A549 treated with AZD9567 at 1 μM for 4 hours (cell line): ENCODE results near the gene NIPAL1. TPM values are rescaled to one million over a fixed set of nuclear protein-coding genes. Genes with fewer than 3 reads are reported as not detected.

Source experiments
- total RNA-seq: library from RNA; stranded (reverse); fragments of 200-300 nt; extraction: Qiagen RNA extraction; gene quantifications from 5 replicates; pipeline ENCODE4 v1.2.3, GENCODE V29; 2022; ENCODE audit not compliant: insufficient read depth

Gene NIPAL1
- 0.44 to 0.98 TPM (median 0.65 TPM) in 5 replicates for total RNA-seq

GRCh38 chr4:48016141-48017107 is at the start of gene NIPAL1, which contains the start of gene CNGA1:
TSS of gene NIPAL1 (plus strand) at chr4:48016772. CDS start at chr4:48016840, 68 bp downstream.
TSS of gene CNGA1 (minus strand) at chr4:48016681. CDS start at chr4:47952689, 63,992 bp downstream.

Other genes starting within 250 kb of the NIPAL1 start
- 0.08 TPM in 1 of 5 replicates, not detected in the others for gene CORIN, start 178.7 kb upstream of the NIPAL1 start, total RNA-seq
- gene NFXL1, start 102.2 kb upstream of the NIPAL1 start, total RNA-seq, result 6.1 to 9.9 TPM (median 6.4 TPM) in 5 replicates
- 0.12 to 0.22 TPM in 2 of 5 replicates, not detected in the others for gene CNGA1, start 91 bp upstream of the NIPAL1 start, total RNA-seq
- gene TXK, start 117.5 kb downstream of the NIPAL1 start, total RNA-seq, result 0.16 to 0.35 TPM (median 0.23 TPM) in 4 of 5 replicates, not detected in the other